Spleen (tissue), 7 donors: ENCODE measurements around the gene INSR.

Source experiments
- CTCF ChIP-seq, 11 experiments: fragments of 200-600 bp in 7 of 11; fragments of 450-650 bp in 4 of 11; sonication (generic) in 4 of 11; IDR thresholded peaks in 8 of 11; conservative IDR thresholded peaks in 3 of 11; 1 replicate in 7 of 11; 2 replicates in 4 of 11; pipeline versions ENCODE4 v1.4.0 to v1.8.0; 2016 to 2021; ENCODE audit warnings: antibody characterized with exemption in 11 of 11, inconsistent platforms in 4 of 11, mild to moderate bottlenecking in 1 of 11
- POLR2A ChIP-seq, 3 donors: fragments of 450-650 bp; IDR thresholded peaks; one replicate each; pipeline ENCODE4 v1.5.1; 2017; ENCODE audit warnings: antibody characterized with exemption in 3 of 3, mild to moderate bottlenecking in 1 of 3
- POLR2AphosphoS5 ChIP-seq, 3 donors: sonication (generic); formaldehyde crosslinking; IDR thresholded peaks; one replicate each; pipeline ENCODE4 v1.5.1; 2017; ENCODE audit warnings: antibody characterized with exemption in 3 of 3
- donor health status: DM: no; HTN: no; CAD: no; lungs with moderate emphysema.
- donor health status: DM: no; HTN: no; CAD: no.
- donor health status: DM: no; HTN: no; CAD: no.

- no peak for TF ChIP-seq CTCF (IDR thresholded peaks at IDR 0.05 in 8 of 11, conservative IDR thresholded peaks at IDR 0.05 in 3 of 11)
- no peak for TF ChIP-seq POLR2A (IDR thresholded peaks at IDR 0.05)
- TF ChIP-seq POLR2AphosphoS5 (IDR thresholded peaks at IDR 0.05), result no peak
Measured at GRCh38 chr19:7266832-7267231, 27.4 kb downstream of the INSR start.
